HepG2 (cell line): Measurements from ENCODE around the gene ISG20L2. TPM values are rescaled to one million over a fixed set of nuclear protein-coding genes. Genes with fewer than 3 reads are reported as not detected.

ENCODE experiments used
- ATAC-seq: fragments of 200-7000 bp; cut with Tn5 transposase; 3 replicates; pipeline ENCODE4 v1.9.1; 2020; ENCODE audit warnings: mild to moderate bottlenecking, moderate library complexity
- BruUV-seq: library from RNA; stranded (reverse); fragments of 400-500 nt; replicated peaks from 2 replicates; lab custom pipeline; 2021; lab: Mats Ljungman, UMichigan
- CTCF ChIA-PET: fragments of 300-600 bp; formaldehyde crosslinking; extraction: SDS; loops from one replicate; lab custom pipeline; 2021; ENCODE audit warnings: low total read pairs, inconsistent platforms, low intra/inter-chr PET ratio; lab: Yijun Ruan, JAX
- POLR2A ChIA-PET: fragments of 350-600 bp; sonication (Branson Sonifier 250); formaldehyde crosslinking; loops from one replicate; lab custom pipeline; 2020; ENCODE audit warnings: antibody characterized with exemption, inconsistent platforms; lab: Yijun Ruan, JAX
- DNase-seq: peaks from one replicate; pipeline ENCODE4 v3.0.0-alpha.2; 2015; ENCODE audit warnings: low spot score
- FAIRE-seq: peaks from 3 replicates; lab custom pipeline; 2011; peaks lifted over from hg19 to GRCh38; lab: Jason Lieb, UNC
- H2AFZ ChIP-seq: one replicate; pipeline ENCODE4 v1.6.1; 2011; ENCODE audit warnings: low read length, inconsistent platforms
- H3K27ac ChIP-seq: fragments of 300-600 bp; 3 replicates; pipeline ENCODE4 v1.8.0; 2011; ENCODE audit warnings: mixed run types, mild to moderate bottlenecking, mixed read lengths, low read length, inconsistent platforms; ENCODE audit not compliant: insufficient read depth; ENCODE audit errors: extremely low read length
- H3K27me3 ChIP-seq, 2 experiments: fragments of 200-600 bp in 1 of 2; 2 replicates in 1 of 2; 3 replicates in 1 of 2; pipeline versions ENCODE4 v1.6.0 to v1.8.0; 2011; ENCODE audit warnings: low read length in 2 of 2, mild to moderate bottlenecking in 2 of 2, moderate library complexity in 2 of 2, inconsistent platforms in 1 of 2; ENCODE audit not compliant: insufficient read depth in 2 of 2, control insufficient read depth in 1 of 2
- H3K36me3 ChIP-seq, 2 experiments: fragments of 200-600 bp in 1 of 2; replicated peaks in 1 of 2; 2 replicates in 1 of 2; 3 replicates in 1 of 2; pipeline versions ENCODE4 v1.5.1 to v1.8.0; 2011; ENCODE audit warnings: low read length in 2 of 2, inconsistent platforms in 1 of 2; ENCODE audit not compliant: insufficient read depth in 2 of 2, control insufficient read depth in 1 of 2
- H3K4me1 ChIP-seq: 2 replicates; pipeline ENCODE4 v1.5.1; 2012; ENCODE audit warnings: low read length, inconsistent platforms; ENCODE audit not compliant: insufficient read depth
- H3K4me2 ChIP-seq: 2 replicates; pipeline ENCODE4 v1.6.0; 2011; ENCODE audit warnings: low read depth, low read length, inconsistent platforms
- H3K4me3 ChIP-seq, 3 experiments: fragments of 200-600 bp in 1 of 3; sonication (generic), shearing (Covaris generic) in 1 of 3; replicated peaks in 1 of 3; 2 replicates each; pipeline ENCODE4 v1.5.1; 2011 to 2016; ENCODE audit warnings: low read length in 3 of 3, inconsistent platforms in 2 of 3, low read depth in 2 of 3, mild to moderate bottlenecking in 2 of 3, control low read depth in 1 of 3, mixed read lengths in 1 of 3; ENCODE audit not compliant: insufficient read depth in 1 of 3
- H3K79me2 ChIP-seq: one replicate; pipeline ENCODE4 v1.6.1; 2011; ENCODE audit warnings: low read length, inconsistent platforms; ENCODE audit not compliant: insufficient read depth
- H3K9ac ChIP-seq: 2 replicates; pipeline ENCODE4 v1.6.0; 2011; ENCODE audit warnings: mild to moderate bottlenecking, low read depth, low read length, inconsistent platforms; ENCODE audit not compliant: insufficient read depth
- H3K9me3 ChIP-seq: 2 replicates; pipeline ENCODE4 v1.5.1; 2012; ENCODE audit warnings: mild to moderate bottlenecking, low read length
- H4K20me1 ChIP-seq: 2 replicates; pipeline ENCODE4 v1.6.0; 2011; ENCODE audit warnings: inconsistent platforms, mild to moderate bottlenecking, low read length, moderate library complexity; ENCODE audit not compliant: insufficient read depth
- ARID2 ChIP-seq: sonication (generic); formaldehyde crosslinking; IDR thresholded peaks from 2 replicates; pipeline ENCODE4 v1.8.1; 2022; ENCODE audit warnings: mild to moderate bottlenecking, missing genetic modification reagents, borderline replicate concordance
- ATF7-NPFF ChIP-seq: sonication (generic); formaldehyde crosslinking; IDR thresholded peaks from 2 replicates; pipeline ENCODE4 v1.8.1; 2023; ENCODE audit warnings: mild to moderate bottlenecking, low read depth, missing genetic modification reagents, moderate library complexity
- CHD2 ChIP-seq: IDR thresholded peaks from 2 replicates; pipeline ENCODE4 v1.6.1; 2011; ENCODE audit warnings: low read depth, low read length, improper control_type of control experiment
- DR1 ChIP-seq: sonication (generic); formaldehyde crosslinking; IDR thresholded peaks from 2 replicates; pipeline ENCODE4 v1.8.0; 2021; ENCODE audit warnings: mild to moderate bottlenecking, missing genetic modification reagents, inconsistent platforms
- E2F1 ChIP-seq: sonication (generic); formaldehyde crosslinking; IDR thresholded peaks from 2 replicates; pipeline ENCODE4 v1.5.0; 2020; ENCODE audit warnings: missing genetic modification reagents
- HOXA3 ChIP-seq: sonication (generic); formaldehyde crosslinking; IDR thresholded peaks from 2 replicates; pipeline ENCODE4 v1.5.0; 2020; ENCODE audit warnings: missing genetic modification reagents
- MLLT10 ChIP-seq: sonication (generic); formaldehyde crosslinking; IDR thresholded peaks from 2 replicates; pipeline ENCODE4 v1.4.0; 2020; ENCODE audit warnings: missing genetic modification reagents
- MYC ChIP-seq: sonication (generic); formaldehyde crosslinking; IDR thresholded peaks from 2 replicates; pipeline ENCODE4 v1.9.0; 2021; ENCODE audit warnings: missing genetic modification reagents, borderline replicate concordance
- NFRKB ChIP-seq: fragments of 450-650 bp; IDR thresholded peaks from 2 replicates; pipeline ENCODE4 v1.6.1; 2017
- RBFOX2 ChIP-seq: fragments of 200-400 bp; formaldehyde crosslinking; IDR thresholded peaks from 2 replicates; pipeline ENCODE4 v1.6.1; 2017; ENCODE audit warnings: low read depth, mild to moderate bottlenecking, low read length
- RERE ChIP-seq: IDR thresholded peaks from 2 replicates; pipeline ENCODE4 v1.6.1; 2016; ENCODE audit warnings: low read depth, missing genetic modification reagents, missing compliant biosample characterization
- ZNF20 ChIP-seq: sonication (generic); formaldehyde crosslinking; IDR thresholded peaks from 2 replicates; pipeline ENCODE4 v1.4.0; 2020; ENCODE audit warnings: mild to moderate bottlenecking, moderate library complexity, missing genetic modification reagents
- ZNF24 ChIP-seq: fragments of 450-650 bp; IDR thresholded peaks from 2 replicates; pipeline ENCODE4 v1.6.1; 2017; ENCODE audit warnings: antibody characterized with exemption, mild to moderate bottlenecking
- ZNF274 ChIP-seq: sonication (generic); formaldehyde crosslinking; IDR thresholded peaks from 2 replicates; pipeline ENCODE4 v1.5.1; 2020; ENCODE audit warnings: mild to moderate bottlenecking, missing genetic modification reagents
- ZNF329 ChIP-seq: sonication (generic); formaldehyde crosslinking; IDR thresholded peaks from 2 replicates; pipeline ENCODE4 v1.9.0; 2021; ENCODE audit warnings: low read depth, mild to moderate bottlenecking, missing genetic modification reagents
- ZNF343 ChIP-seq: sonication (generic); formaldehyde crosslinking; IDR thresholded peaks from 2 replicates; pipeline ENCODE4 v1.4.0; 2020; ENCODE audit warnings: mild to moderate bottlenecking, missing genetic modification reagents
- ZNF674 ChIP-seq: sonication (generic); formaldehyde crosslinking; IDR thresholded peaks from 2 replicates; pipeline ENCODE4 v1.5.0; 2020; ENCODE audit warnings: low read depth, mild to moderate bottlenecking, missing genetic modification reagents
- WGBS: methylation state at CpG from one replicate; pipeline ENCODE4 v1.1.6; 2017; ENCODE audit warnings: low lambda C conversion rate; 5-methylcytosine and 5-hydroxymethylcytosine counted together
- in situ Hi-C: cut with HindIII; loops from 2 replicates; pipeline ENCODE4 v1.10.0; 2017; ENCODE audit warnings: low pct_unique_long_range_greater_than_20kb; ENCODE audit not compliant: extremely low pct_ligation_motif_present
- intact Hi-C: fragments of 100-400 bp; cut with micrococcal nuclease; formaldehyde crosslinking; loops from one replicate; pipeline ENCODE4 v1.10.0; 2022; ENCODE audit not compliant: unreplicated experiment
- polyA plus RNA-seq, 8 experiments: library from polyadenylated mRNA; depleted of rRNA in 3 of 8; stranded (reverse) in 7 of 8; unstranded in 1 of 8; fragments of >200 nt; fragmentation: Illumina TruSeq in 4 of 8; extraction: Trizol in 4 of 8; gene quantifications; 2 replicates each; pipeline versions ENCODE4 v1.2.1 to v1.2.3, GENCODE V29; 2011 to 2016; ENCODE audit warnings: low read depth in 4 of 8, missing spikeins in 1 of 8, mixed read lengths in 1 of 8; ENCODE audit not compliant: insufficient read depth in 1 of 8
- total RNA-seq, 5 experiments: library from RNA; depleted of rRNA; stranded (reverse); fragments of >200 nt; fragmentation: Illumina TruSeq; extraction: Trizol; gene quantifications; 2 replicates each; pipeline ENCODE4 v1.2.3, GENCODE V29; 2016; ENCODE audit warnings: low read depth in 1 of 5

Gene ISG20L2
- total and polyA plus RNA-seq, 2 of the 13 experiments (the other 11 are each of a cell fraction or from before 2014, with no cell fraction given): 19.8 to 21.3 TPM

- no peak for TF ChIP-seq NFRKB
- peak; percentile 76 for TF ChIP-seq ZNF343
- TF ChIP-seq ZNF274 (CRISPR knock-in tag): no peak
- no peak for TF ChIP-seq ARID2 (CRISPR knock-in tag)
- 0 out of 2 replicates have a peak, but pooled peaks have one; percentile 53 for TF ChIP-seq ZNF329 (CRISPR knock-in tag)
- TF ChIP-seq ZNF24: no peak
- TF ChIP-seq MLLT10 (CRISPR knock-in tag): no peak
These were observed 23.4 kb upstream of the ISG20L2 start (continued) for GRCh38 chr1:156751757-156752481.

GRCh38 chr1:156751451-156751756 lies 22.8 kb upstream of the ISG20L2 start, which contains the start of gene HDGF:
HDGF (minus strand) TSS chr1:156751675; CDS start chr1:156751429, 246 bp downstream.
- ChIA-PET POLR2A (interaction anchor here (0.6 to 4.5 kb wide), 9 partner anchors 10 to 242 kb away, joined by 3 to 67 read pairs (median 5); partner anchors contain the start of genes ISG20L2, METTL25B, MRPL24 and PRCC), CTCF (no interaction called here)
- intact Hi-C loops (loop anchor here (1.0 kb wide), 1 partner anchor 16 kb away; the partner anchor contains the start of gene PRCC), in situ Hi-C loops (no loop called here)
- WGBS: 0% methylated on average over 13 of the region's 48 CpGs
- H3K27ac ChIP-seq: peak within 1 kb of the TSS; percentile 100
- FAIRE-seq: no peak
- H3K79me2 ChIP-seq: peaks cover 57% of the 10 kb centered on the region
- H3K27me3 ChIP-seq: no peaks in the 10 kb centered on the region; a peak in 1 of 5 replicates
- H3K9ac ChIP-seq: peak within 1 kb of the TSS; percentile 95
- no TSS peak for BruUV-seq
- H3K9me3 ChIP-seq: no peaks in the 10 kb centered on the region
- peak within 1 kb of the TSS; percentile 98 for H3K4me2 ChIP-seq
- no peak for DNase-seq
- peaks cover 42% of the 10 kb centered on the region for H3K4me1 ChIP-seq
- peaks cover 2% of the 10 kb centered on the region; the same call in 1 of the 2 replicates for H4K20me1 ChIP-seq
- peak within 1 kb of the TSS; percentile 87 to 90 (median 88) for H3K4me3 ChIP-seq
- no peak; the same call in 1 of the 3 replicates for ATAC-seq
- no peak within 1 kb of the TSS for H2AFZ ChIP-seq
- H3K36me3 ChIP-seq: no peaks in the 10 kb centered on the region
- TF ChIP-seq RERE (CRISPR knock-in tag): 0 out of 2 replicates have a peak, but pooled peaks have one; percentile 6
- no peak for TF ChIP-seq HOXA3 (CRISPR knock-in tag)
- 0 out of 2 replicates have a peak, but pooled peaks have one; percentile 10 for TF ChIP-seq ATF7-NPFF
- 0 out of 2 replicates have a peak, but pooled peaks have one; percentile 17 for TF ChIP-seq ZNF20 (CRISPR knock-in tag)
- 0 out of 2 replicates have a peak, but pooled peaks have one; percentile 16 for TF ChIP-seq ZNF674
- TF ChIP-seq DR1 (CRISPR knock-in tag): 0 out of 2 replicates have a peak, but pooled peaks have one; percentile 8
- TF ChIP-seq E2F1 (CRISPR knock-in tag): 0 out of 2 replicates have a peak, but pooled peaks have one; percentile 14
- peak; percentile 38; the same call in 1 of the 2 replicates for TF ChIP-seq MYC (CRISPR knock-in tag)
- no peak for TF ChIP-seq CHD2
- peak; percentile 60; the same call in 1 of the 2 replicates for TF ChIP-seq RBFOX2
